Subcutaneous abdominal adipose tissue (tissue), 5 donors: ENCODE measurements around the gene ARL8A.
A peak's percentile ranks its signal among the peaks of the same experiment; 100 is the strongest.

Experiments used
- H3K27ac ChIP-seq: one replicate; pipeline ENCODE4 v1.7.0; 2013; ENCODE audit warnings: low read depth, mild to moderate bottlenecking, inconsistent platforms, low read length, moderate library complexity
- H3K27me3 ChIP-seq, 5 donors: one replicate each; pipeline ENCODE4 v1.7.0; 2013; ENCODE audit warnings: low read length in 5 of 5, inconsistent platforms in 1 of 5; ENCODE audit not compliant: control insufficient read depth in 5 of 5, insufficient read depth in 4 of 5
- H3K36me3 ChIP-seq, 5 donors: one replicate each; pipeline ENCODE4 v1.7.0; 2013; ENCODE audit warnings: low read length in 5 of 5; ENCODE audit not compliant: control insufficient read depth in 5 of 5, insufficient read depth in 5 of 5
- H3K4me1 ChIP-seq, 5 donors: one replicate each; pipeline ENCODE4 v1.7.0; 2013; ENCODE audit warnings: low read length in 5 of 5, mild to moderate bottlenecking in 3 of 5, moderate library complexity in 1 of 5; ENCODE audit not compliant: control insufficient read depth in 5 of 5, insufficient read depth in 5 of 5
- H3K4me3 ChIP-seq, 5 donors: one replicate each; pipeline ENCODE4 v1.7.0; 2013; ENCODE audit warnings: low read length in 5 of 5, low read depth in 1 of 5
- H3K9ac ChIP-seq, 5 donors: one replicate each; pipeline ENCODE4 v1.7.0; 2013; ENCODE audit warnings: low read length in 5 of 5, mild to moderate bottlenecking in 4 of 5, moderate library complexity in 3 of 5
- H3K9me3 ChIP-seq, 5 donors: one replicate each; pipeline ENCODE4 v1.7.0; 2013; ENCODE audit warnings: low read length in 5 of 5; ENCODE audit not compliant: control insufficient read depth in 5 of 5
- donor health status: healthy.
- donor health status: healthy.
- donor health status: healthy.
- donor health status: healthy.
- donor health status: healthy.

Gene ARL8A

DNA sequence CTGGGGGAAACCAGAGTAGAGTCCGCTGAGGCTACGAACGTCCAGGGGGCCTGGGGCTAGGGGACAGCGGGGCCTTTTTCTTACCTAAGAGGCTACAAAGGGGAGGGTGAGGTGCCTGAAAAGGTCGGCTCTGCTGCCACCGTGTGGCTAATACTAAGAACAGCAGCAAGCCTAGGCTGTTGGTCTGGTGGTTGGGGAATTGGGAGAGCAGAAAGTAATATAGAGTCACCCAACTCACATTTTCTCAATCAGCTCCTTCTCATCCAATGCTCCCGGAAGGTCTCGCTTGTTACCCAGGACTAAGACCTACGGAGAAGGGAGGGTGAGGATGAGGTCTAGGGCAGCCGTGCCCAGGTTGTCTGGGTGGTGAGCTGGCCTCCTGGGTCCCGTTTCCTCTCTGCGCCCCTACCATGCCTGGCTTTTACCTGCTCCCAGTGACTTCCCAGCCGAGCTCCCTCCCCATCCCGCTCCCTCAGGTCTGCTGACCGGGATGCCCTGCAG lies 9.3 kb downstream of the ARL8A start:
- Histone ChIP-seq H3K4me1 (peaks cover 4 to 24% (median 18%) of the 10 kb centered on the region in 5 donors), H3K4me3 (no peak overlapping the region), H3K27me3 (no peaks in the 10 kb centered on the region), H3K9me3 (no peaks in the 10 kb centered on the region), H3K27ac (no peak overlapping the region), H3K9ac (no peak overlapping the region), H3K36me3 (peaks cover 0 to 61% (median 39%) of the 10 kb centered on the region in 5 donors)

DNA sequence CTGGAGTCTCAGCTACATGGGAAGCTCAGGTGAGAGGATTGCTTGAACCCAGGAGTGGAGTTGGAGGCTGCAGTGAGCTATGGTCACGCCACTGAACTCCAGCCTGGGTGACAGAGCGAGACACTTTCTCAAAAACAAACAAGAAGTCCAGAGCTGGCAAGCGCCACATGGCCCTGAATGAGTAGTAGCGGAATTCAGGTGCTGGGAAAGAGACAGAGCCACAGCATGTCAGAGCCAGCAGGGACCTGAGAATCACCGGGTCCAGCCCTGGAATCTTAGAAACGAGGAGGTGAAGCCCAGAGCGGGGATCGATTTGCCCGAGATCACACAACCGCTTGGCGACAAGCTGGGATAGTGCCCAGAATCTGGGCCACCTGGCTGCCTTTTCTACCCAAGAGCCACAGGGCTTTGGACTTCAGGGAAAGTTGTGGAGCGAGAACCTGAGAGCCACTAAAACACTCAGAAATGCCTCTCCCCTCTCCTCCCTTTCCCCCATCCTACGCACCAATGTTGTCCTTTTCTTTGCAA lies 9.8 kb downstream of the ARL8A start:
- H3K9me3 ChIP-seq = no peaks in the 10 kb centered on the region
- peaks cover 4 to 24% (median 18%) of the 10 kb centered on the region in 5 donors for H3K4me1 ChIP-seq
- H3K27ac ChIP-seq = no peak overlapping the region
- no peaks in the 10 kb centered on the region for H3K27me3 ChIP-seq
- H3K9ac ChIP-seq = no peak overlapping the region
- peaks cover 0 to 61% (median 39%) of the 10 kb centered on the region in 5 donors for H3K36me3 ChIP-seq
- no peak overlapping the region for H3K4me3 ChIP-seq

DNA sequence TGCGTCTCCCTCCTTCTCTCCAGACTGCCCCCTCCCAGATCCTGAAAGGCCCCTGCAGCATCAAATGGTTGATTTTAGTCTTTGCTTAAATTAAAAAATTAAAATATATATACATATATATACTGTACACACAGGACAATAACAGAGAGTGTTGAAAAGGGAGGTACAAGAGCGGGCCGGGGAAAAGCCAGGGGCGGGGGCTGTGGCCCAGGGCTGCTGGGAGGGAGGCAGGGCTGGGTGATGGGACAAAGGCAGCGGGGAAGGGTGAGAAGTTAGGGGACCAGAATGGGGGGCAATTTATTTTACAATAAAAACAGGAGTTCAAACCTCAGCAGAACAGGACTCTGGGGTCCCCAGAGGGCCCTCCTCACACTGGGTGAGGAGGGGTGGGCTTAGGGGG lies 10.5 kb downstream of the ARL8A start:
- Histone ChIP-seq H3K27me3 (no peaks in the 10 kb centered on the region), H3K4me3 (no peak overlapping the region), H3K9me3 (no peaks in the 10 kb centered on the region), H3K27ac (no peak overlapping the region), H3K36me3 (peaks cover 0 to 61% (median 39%) of the 10 kb centered on the region in 5 donors), H3K9ac (no peak overlapping the region), H3K4me1 (peaks cover 4 to 24% (median 18%) of the 10 kb centered on the region in 5 donors)

DNA sequence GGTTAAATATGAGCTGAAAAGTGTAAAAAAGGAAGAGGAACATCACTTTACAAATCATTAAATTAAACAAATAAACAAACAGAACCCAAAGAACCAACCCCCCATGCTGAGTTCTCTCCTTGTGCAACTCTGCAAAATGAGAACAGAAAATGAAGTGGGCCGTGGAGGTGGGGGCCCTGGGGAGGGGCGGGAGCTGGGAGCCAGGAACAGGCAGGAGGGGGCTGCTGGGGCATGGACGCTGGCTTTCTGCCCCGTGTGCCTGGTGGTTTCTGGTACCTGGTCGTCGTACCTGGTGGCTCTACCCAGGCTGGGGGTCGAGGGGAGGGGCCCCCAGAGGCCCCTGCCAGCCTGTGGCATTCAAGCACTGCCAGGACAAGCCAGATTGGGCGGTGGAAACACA lies 11.0 kb downstream of the ARL8A start:
- peak overlapping the region; percentile 57 for H3K27ac ChIP-seq
- no peaks in the 10 kb centered on the region for H3K27me3 ChIP-seq
- no peaks in the 10 kb centered on the region for H3K9me3 ChIP-seq
- H3K36me3 ChIP-seq = peaks cover 0 to 60% (median 39%) of the 10 kb centered on the region in 5 donors
- peaks cover 4 to 24% (median 18%) of the 10 kb centered on the region in 5 donors for H3K4me1 ChIP-seq
- no peak overlapping the region for H3K4me3 ChIP-seq
- H3K9ac ChIP-seq = no peak overlapping the region

DNA sequence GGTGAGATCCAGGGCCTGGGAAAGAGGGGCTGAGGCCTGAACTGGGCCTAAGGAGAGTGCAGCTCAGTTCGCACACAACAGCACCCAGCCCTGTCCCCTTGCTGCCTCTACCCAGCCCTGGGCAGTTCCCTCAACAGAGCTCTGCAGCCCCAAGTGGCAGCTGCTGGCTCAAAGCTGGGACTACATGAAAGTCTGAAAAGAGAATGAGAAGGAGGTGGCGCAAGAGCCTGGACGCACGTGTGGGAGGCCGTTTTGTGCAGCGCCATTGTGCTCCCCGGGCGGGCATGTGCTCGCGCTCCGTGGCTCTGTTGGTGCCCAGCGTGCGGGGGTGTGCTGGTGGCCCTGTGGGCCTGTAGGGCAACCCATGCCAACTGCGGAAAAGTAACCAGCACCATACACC lies 11.5 kb downstream of the ARL8A start:
- Histone ChIP-seq H3K9me3 (no peaks in the 10 kb centered on the region), H3K4me1 (peaks cover 4 to 24% (median 18%) of the 10 kb centered on the region in 5 donors), H3K4me3 (peak overlapping the region in 2 of 5 donors; percentile 14 to 30), H3K27me3 (no peaks in the 10 kb centered on the region), H3K27ac (peak overlapping the region; percentile 57), H3K36me3 (peaks cover 0 to 55% (median 39%) of the 10 kb centered on the region in 5 donors), H3K9ac (peak overlapping the region in 1 of 5 donors; percentile 45)

DNA sequence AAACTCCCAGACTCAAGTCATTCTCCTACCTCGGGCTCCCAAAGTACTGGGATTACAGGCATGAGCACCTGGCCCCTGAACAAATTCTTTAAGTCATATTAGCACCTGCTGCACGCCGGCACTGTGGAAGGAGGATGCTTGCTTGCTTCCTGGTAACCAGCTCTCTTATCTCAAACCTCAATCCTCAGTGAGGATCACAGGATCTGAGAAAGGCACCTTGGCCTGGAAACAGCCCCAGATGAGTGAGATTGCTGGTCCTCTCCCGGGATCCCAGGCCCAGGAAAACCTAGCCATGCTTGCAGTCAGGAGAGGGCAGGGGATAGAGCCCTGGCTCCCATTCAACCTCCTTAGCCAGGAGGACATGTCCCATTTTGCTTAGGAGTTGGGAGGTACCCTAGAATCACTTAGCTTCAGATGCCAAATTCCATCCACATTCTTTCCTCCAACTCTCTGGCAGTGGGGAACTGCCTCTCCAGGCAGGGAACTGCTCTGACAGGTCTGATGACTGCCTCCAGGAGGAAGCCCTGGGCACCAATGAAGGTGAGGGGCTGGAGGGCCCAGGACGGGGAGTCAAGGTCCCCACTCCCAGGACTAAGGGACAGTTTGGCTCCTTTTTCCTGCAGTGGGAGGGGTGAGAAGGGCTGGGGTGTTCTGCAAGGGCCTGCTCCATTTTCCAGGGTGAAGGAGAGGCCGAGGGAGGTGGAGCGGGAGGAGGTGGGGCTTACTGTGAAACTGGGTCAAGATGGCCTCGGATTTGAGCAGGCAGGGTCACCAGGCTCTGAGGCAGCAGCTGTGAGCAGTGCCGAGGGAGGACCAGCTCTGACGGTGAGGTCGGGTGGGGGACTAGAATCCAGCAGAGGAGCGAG lies 12.3 kb downstream of the ARL8A start:
- no peaks in the 10 kb centered on the region for H3K9me3 ChIP-seq
- no peaks in the 10 kb centered on the region for H3K27me3 ChIP-seq
- peak overlapping the region; percentile 57 for H3K27ac ChIP-seq
- peak overlapping the region in 1 of 5 donors; percentile 45 for H3K9ac ChIP-seq
- peaks cover 4 to 24% (median 18%) of the 10 kb centered on the region in 5 donors for H3K4me1 ChIP-seq
- peak overlapping the region in 3 of 5 donors; percentile 2 to 30 (median 14) for H3K4me3 ChIP-seq
- peaks cover 0 to 47% (median 31%) of the 10 kb centered on the region in 5 donors for H3K36me3 ChIP-seq

DNA sequence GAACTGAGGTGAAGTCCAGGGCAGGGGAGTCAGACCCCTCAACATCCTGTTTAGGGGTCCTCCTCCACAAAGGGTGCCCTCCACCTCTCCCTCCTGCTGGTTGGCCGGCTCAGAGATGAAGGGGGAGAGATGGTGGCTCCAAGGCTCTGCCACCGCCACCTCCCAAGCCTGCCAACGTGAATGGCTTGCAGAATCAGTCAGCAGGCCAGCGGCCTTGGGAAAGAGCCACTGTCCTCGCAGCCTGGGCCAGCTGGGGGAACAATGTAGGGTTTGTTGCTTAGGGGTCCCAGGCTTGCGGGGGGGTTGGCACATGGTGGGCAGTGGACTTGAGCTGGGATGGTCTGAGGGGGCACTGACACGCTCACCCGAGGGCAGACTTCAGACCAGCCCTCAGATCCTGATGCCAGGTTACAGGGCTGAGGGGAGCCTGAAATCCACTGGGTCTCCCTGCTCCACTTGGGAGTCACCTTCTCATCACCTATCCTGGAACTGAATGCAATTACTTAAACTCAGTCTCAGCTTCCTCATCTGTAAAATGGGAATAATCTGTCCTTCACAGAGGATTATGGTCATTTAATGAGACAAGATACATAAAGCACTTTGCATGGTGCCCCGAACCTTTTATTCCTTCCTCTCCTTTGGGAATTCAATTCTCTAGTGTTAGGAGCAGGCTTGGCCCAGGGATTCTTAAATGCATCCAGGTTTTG lies 13.6 kb downstream of the ARL8A start:
- Histone ChIP-seq H3K9ac (no peak overlapping the region), H3K9me3 (no peaks in the 10 kb centered on the region), H3K4me3 (no peak overlapping the region), H3K27ac (no peak overlapping the region), H3K4me1 (peaks cover 4 to 28% (median 18%) of the 10 kb centered on the region in 5 donors), H3K36me3 (peaks cover 0 to 40% (median 28%) of the 10 kb centered on the region in 5 donors), H3K27me3 (peaks cover 0 to 2% (median 0%) of the 10 kb centered on the region in 5 donors)

DNA sequence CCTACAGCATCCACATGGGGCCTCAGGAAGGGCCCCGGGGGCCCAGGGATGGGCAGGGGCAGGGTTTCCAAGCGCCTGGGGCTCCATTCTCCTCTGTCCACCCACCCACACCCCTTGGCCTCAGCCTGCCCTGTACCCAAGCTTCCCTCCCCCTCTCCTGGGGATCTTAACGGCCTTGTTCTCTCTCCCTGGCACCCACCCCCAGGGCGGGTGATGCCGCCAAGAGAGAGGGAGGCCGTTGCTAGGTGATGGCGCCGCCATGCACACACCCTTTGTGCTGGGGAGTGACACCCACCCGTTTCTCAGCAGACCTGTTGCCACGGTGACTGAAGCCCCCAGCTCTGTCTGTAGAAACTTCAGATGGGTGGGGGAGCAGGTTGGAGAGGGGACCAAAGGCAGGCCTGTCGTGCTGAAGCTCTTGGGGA lies 14.2 kb downstream of the ARL8A start:
- Histone ChIP-seq H3K36me3 (peaks cover 0 to 34% (median 21%) of the 10 kb centered on the region in 5 donors), H3K27ac (no peak overlapping the region), H3K27me3 (peaks cover 0 to 2% (median 0%) of the 10 kb centered on the region in 5 donors), H3K9ac (no peak overlapping the region), H3K4me1 (peaks cover 4 to 27% (median 15%) of the 10 kb centered on the region in 5 donors), H3K9me3 (no peaks in the 10 kb centered on the region), H3K4me3 (no peak overlapping the region)

DNA sequence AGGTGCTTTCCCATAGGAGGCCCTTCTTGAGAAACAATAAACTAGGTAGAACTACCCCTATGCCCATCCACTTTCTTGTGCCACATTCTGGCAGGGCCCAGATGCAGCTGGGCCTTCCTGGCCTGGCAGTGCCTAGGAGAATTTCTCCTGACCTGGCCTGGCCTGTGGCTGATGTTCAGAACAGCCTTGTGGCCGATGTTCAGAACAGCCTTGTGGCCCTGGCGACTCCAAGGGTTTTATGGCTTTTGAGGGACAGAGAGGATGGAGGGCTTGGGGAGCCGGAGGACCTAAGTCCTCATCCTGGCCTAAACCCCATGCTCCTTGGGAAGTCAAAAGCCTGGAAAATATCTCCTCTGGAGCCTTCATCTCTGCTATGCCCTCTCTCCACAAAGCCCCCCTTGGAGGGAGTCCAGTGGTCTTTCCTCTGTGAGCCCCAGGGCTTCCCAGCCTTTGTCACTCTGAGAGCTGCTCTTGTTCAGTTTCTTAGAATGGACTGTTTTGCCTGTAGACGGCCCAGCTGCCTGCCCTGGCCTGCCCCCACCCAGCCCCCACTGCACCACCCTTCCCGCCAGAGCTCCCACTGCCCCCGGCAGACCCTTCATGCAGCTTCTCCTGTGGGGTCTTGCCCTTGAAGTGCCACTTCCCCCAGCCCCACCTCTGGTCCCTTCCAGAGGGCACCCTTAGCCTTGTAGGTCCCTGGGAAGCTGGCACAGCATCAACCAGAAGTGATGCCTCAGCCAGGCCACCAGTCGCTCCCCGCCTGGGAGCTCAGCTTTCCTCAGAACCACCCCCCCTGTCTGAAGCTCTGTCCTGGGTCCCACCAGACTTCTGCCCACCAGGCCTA lies 14.9 kb downstream of the ARL8A start:
- Histone ChIP-seq H3K9ac (no peak overlapping the region), H3K9me3 (no peaks in the 10 kb centered on the region), H3K36me3 (peaks cover 0 to 28% (median 17%) of the 10 kb centered on the region in 5 donors), H3K27me3 (peaks cover 0 to 2% (median 0%) of the 10 kb centered on the region in 5 donors), H3K27ac (no peak overlapping the region), H3K4me1 (peaks cover 4 to 27% (median 15%) of the 10 kb centered on the region in 5 donors), H3K4me3 (no peak overlapping the region)
